ENCODE data around the gene HNRNPA2B1. TPM values are rescaled to one million over a fixed set of nuclear protein-coding genes. Genes with fewer than 3 reads are reported as not detected.

The HNRNPA2B1 gene
- total and polyA plus RNA-seq, 2 of the 8 experiments (the other 6 are each of a cell fraction or from before 2014, with no cell fraction given), result 276 to 1,255 TPM

DNA sequence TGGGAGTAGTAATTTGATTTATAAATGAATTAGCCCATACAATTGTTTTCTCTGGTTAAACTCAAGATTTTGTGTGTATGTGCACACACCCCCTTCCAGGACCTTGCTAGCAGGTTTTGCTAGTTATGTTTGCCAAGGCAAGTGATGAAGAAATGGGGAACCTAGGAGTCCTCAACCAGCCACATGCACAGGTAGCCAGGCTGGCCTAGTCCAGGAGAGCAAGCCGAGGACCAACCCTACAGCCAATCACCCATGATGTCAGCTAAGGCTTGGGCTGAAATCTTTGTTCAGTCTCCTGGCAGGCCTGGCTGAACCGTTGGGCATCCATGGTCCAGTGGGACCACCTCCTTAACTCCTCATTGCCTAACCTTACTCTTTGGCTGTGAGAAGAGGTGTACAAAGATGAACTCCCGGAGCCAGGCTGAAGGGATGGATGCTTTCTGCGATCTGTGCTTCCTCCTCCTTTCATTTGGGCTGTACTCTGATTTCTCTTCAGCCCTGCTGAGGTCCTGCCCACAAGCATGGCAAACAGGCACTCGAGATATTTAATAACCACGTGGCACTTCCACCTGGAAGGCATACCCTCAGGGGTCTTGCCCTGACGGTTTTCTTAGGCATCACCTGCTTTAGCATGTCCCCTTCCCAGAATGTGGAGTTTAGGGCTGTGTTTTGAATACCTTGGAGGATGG, 22.1 kb downstream of the HNRNPA2B1 start (continued):
- TF ChIP-seq, protein P1, sequence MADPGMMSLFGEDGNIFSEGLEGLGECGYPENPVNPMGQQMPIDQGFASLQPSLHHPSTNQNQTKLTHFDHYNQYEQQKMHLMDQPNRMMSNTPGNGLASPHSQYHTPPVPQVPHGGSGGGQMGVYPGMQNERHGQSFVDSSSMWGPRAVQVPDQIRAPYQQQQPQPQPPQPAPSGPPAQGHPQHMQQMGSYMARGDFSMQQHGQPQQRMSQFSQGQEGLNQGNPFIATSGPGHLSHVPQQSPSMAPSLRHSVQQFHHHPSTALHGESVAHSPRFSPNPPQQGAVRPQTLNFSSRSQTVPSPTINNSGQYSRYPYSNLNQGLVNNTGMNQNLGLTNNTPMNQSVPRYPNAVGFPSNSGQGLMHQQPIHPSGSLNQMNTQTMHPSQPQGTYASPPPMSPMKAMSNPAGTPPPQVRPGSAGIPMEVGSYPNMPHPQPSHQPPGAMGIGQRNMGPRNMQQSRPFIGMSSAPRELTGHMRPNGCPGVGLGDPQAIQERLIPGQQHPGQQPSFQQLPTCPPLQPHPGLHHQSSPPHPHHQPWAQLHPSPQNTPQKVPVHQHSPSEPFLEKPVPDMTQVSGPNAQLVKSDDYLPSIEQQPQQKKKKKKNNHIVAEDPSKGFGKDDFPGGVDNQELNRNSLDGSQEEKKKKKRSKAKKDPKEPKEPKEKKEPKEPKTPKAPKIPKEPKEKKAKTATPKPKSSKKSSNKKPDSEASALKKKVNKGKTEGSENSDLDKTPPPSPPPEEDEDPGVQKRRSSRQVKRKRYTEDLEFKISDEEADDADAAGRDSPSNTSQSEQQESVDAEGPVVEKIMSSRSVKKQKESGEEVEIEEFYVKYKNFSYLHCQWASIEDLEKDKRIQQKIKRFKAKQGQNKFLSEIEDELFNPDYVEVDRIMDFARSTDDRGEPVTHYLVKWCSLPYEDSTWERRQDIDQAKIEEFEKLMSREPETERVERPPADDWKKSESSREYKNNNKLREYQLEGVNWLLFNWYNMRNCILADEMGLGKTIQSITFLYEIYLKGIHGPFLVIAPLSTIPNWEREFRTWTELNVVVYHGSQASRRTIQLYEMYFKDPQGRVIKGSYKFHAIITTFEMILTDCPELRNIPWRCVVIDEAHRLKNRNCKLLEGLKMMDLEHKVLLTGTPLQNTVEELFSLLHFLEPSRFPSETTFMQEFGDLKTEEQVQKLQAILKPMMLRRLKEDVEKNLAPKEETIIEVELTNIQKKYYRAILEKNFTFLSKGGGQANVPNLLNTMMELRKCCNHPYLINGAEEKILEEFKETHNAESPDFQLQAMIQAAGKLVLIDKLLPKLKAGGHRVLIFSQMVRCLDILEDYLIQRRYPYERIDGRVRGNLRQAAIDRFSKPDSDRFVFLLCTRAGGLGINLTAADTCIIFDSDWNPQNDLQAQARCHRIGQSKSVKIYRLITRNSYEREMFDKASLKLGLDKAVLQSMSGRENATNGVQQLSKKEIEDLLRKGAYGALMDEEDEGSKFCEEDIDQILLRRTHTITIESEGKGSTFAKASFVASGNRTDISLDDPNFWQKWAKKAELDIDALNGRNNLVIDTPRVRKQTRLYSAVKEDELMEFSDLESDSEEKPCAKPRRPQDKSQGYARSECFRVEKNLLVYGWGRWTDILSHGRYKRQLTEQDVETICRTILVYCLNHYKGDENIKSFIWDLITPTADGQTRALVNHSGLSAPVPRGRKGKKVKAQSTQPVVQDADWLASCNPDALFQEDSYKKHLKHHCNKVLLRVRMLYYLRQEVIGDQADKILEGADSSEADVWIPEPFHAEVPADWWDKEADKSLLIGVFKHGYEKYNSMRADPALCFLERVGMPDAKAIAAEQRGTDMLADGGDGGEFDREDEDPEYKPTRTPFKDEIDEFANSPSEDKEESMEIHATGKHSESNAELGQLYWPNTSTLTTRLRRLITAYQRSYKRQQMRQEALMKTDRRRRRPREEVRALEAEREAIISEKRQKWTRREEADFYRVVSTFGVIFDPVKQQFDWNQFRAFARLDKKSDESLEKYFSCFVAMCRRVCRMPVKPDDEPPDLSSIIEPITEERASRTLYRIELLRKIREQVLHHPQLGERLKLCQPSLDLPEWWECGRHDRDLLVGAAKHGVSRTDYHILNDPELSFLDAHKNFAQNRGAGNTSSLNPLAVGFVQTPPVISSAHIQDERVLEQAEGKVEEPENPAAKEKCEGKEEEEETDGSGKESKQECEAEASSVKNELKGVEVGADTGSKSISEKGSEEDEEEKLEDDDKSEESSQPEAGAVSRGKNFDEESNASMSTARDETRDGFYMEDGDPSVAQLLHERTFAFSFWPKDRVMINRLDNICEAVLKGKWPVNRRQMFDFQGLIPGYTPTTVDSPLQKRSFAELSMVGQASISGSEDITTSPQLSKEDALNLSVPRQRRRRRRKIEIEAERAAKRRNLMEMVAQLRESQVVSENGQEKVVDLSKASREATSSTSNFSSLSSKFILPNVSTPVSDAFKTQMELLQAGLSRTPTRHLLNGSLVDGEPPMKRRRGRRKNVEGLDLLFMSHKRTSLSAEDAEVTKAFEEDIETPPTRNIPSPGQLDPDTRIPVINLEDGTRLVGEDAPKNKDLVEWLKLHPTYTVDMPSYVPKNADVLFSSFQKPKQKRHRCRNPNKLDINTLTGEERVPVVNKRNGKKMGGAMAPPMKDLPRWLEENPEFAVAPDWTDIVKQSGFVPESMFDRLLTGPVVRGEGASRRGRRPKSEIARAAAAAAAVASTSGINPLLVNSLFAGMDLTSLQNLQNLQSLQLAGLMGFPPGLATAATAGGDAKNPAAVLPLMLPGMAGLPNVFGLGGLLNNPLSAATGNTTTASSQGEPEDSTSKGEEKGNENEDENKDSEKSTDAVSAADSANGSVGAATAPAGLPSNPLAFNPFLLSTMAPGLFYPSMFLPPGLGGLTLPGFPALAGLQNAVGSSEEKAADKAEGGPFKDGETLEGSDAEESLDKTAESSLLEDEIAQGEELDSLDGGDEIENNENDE (IDR thresholded peaks at IDR 0.05; ENCODE audit: insufficient replicate concordance, low read length), result no peak
- TF ChIP-seq CHD2 (IDR thresholded peaks at IDR 0.05; ENCODE audit: low read length), result no peak
- no peak for TF ChIP-seq RAD21 (IDR thresholded peaks at IDR 0.05 in 1 of 2, conservative IDR thresholded peaks at IDR 0.05 in 1 of 2; ENCODE audit: low read depth in 2 of 2, low read length in 2 of 2)
- TF ChIP-seq MAFK (IDR thresholded peaks at IDR 0.05; ENCODE audit: low read depth, low read length), result no peak
- no peak for TF ChIP-seq EP300 (IDR thresholded peaks at IDR 0.05; ENCODE audit: borderline replicate concordance in 1 of 2, low read depth in 2 of 2, low read length in 2 of 2)
- TF ChIP-seq MAX (IDR thresholded peaks at IDR 0.05), result no peak
- TF ChIP-seq SRF (IDR thresholded peaks at IDR 0.05; ENCODE audit: low read depth, low read length), result no peak
- no peak for TF ChIP-seq SIX5 (IDR thresholded peaks at IDR 0.05; ENCODE audit: low read depth, low read length)
- no peak for TF ChIP-seq TAF7 (optimal IDR thresholded peaks at IDR 0.05; ENCODE audit: borderline replicate concordance, low read depth, low read length)

Measured in H1 (cell line).